IMR-90 (cell line): ENCODE data around the gene CACNA2D3. TPM values are rescaled to one million over a fixed set of nuclear protein-coding genes. Genes with fewer than 3 reads are reported as not detected.

Source experiments
- ATAC-seq: fragments of 200-7000 bp; cut with Tn5 transposase; 2 replicates; pipeline ENCODE4 v1.9.1; 2020; ENCODE audit warnings: low read depth, mild to moderate bottlenecking, moderate library complexity
- BruUV-seq: library from RNA; stranded (reverse); fragments of 400-500 nt; replicated peaks from 2 replicates; lab custom pipeline; 2021; lab: Mats Ljungman, UMichigan
- CTCF ChIA-PET: fragments of 300-600 bp; formaldehyde crosslinking; extraction: SDS; loops from one replicate; lab custom pipeline; 2021; ENCODE audit warnings: antibody characterized with exemption; lab: Yijun Ruan, JAX
- POLR2A ChIA-PET: fragments of 300-600 bp; sonication (Branson Sonifier 250); formaldehyde crosslinking; loops from one replicate; lab custom pipeline; 2022; ENCODE audit warnings: antibody characterized with exemption; ENCODE audit not compliant: unreplicated experiment; lab: Charles Lee
- DNase-seq: peaks from one replicate; pipeline ENCODE4 v3.0.0; 2013
- H2AFZ ChIP-seq: replicated peaks from 2 replicates; pipeline ENCODE3; 2013; ENCODE audit warnings: low read length, mild to moderate bottlenecking; ENCODE audit not compliant: poor library complexity
- H2AK5ac ChIP-seq: 2 replicates; pipeline ENCODE4 v1.6.1; 2013; ENCODE audit warnings: low read depth, low read length, inconsistent platforms
- H2AK9ac ChIP-seq: replicated peaks from 2 replicates; pipeline ENCODE3; 2013; ENCODE audit warnings: mild to moderate bottlenecking, low read depth, low read length, moderate library complexity; ENCODE audit not compliant: poor library complexity
- H2BK120ac ChIP-seq: 2 replicates; pipeline ENCODE4 v1.6.1; 2013; ENCODE audit warnings: low read depth, low read length, inconsistent platforms
- H2BK15ac ChIP-seq: 3 replicates; pipeline ENCODE4 v1.6.1; 2013; ENCODE audit warnings: low read depth, low read length, inconsistent platforms
- H2BK20ac ChIP-seq: 2 replicates; pipeline ENCODE4 v1.6.1; 2013; ENCODE audit warnings: low read depth, mild to moderate bottlenecking, inconsistent platforms, low read length, moderate library complexity
- H2BK5ac ChIP-seq: 2 replicates; pipeline ENCODE4 v1.6.1; 2013; ENCODE audit warnings: mild to moderate bottlenecking, low read depth, low read length, inconsistent platforms; ENCODE audit not compliant: poor library complexity, severe bottlenecking
- H3K14ac ChIP-seq: replicated peaks from 2 replicates; pipeline ENCODE4 v1.6.1; 2013; ENCODE audit warnings: low read depth, low read length, inconsistent platforms
- H3K18ac ChIP-seq: 2 replicates; pipeline ENCODE4 v1.6.1; 2013; ENCODE audit warnings: low read depth, low read length, control low read depth
- H3K23ac ChIP-seq: 2 replicates; pipeline ENCODE4 v1.6.1; 2013; ENCODE audit warnings: low read depth, low read length, inconsistent platforms
- H3K27ac ChIP-seq: 2 replicates; pipeline ENCODE4 v1.5.1; 2013; ENCODE audit warnings: mild to moderate bottlenecking, control low read depth, low read length; ENCODE audit not compliant: insufficient read depth
- H3K27me3 ChIP-seq: 2 replicates; pipeline ENCODE4 v1.6.1; 2013; ENCODE audit warnings: low read length; ENCODE audit not compliant: control insufficient read depth, insufficient read depth
- H3K36me3 ChIP-seq: 2 replicates; pipeline ENCODE4 v1.6.1; 2013; ENCODE audit warnings: low read length, mixed read lengths; ENCODE audit not compliant: control insufficient read depth, insufficient read depth
- H3K4ac ChIP-seq: 2 replicates; pipeline ENCODE4 v1.6.1; 2013; ENCODE audit warnings: low read depth, low read length, inconsistent platforms
- H3K4me1 ChIP-seq: 2 replicates; pipeline ENCODE4 v1.6.1; 2013; ENCODE audit warnings: low read length, mixed read lengths; ENCODE audit not compliant: control insufficient read depth, insufficient read depth
- H3K4me2 ChIP-seq: 2 replicates; pipeline ENCODE4 v1.6.1; 2013; ENCODE audit warnings: low read depth, mild to moderate bottlenecking, control low read depth, low read length, moderate library complexity
- H3K4me3 ChIP-seq: 2 replicates; pipeline ENCODE4 v1.5.1; 2013; ENCODE audit warnings: low read depth, mild to moderate bottlenecking, control low read depth, low read length, moderate library complexity; ENCODE audit not compliant: insufficient read depth
- H3K56ac ChIP-seq: 2 replicates; pipeline ENCODE4 v1.6.1; 2013; ENCODE audit warnings: low read length, inconsistent platforms; ENCODE audit not compliant: insufficient read depth; ENCODE audit errors: extremely low read depth
- H3K79me1 ChIP-seq, 2 experiments: 2 replicates each; pipeline ENCODE4 v1.6.1; 2013; ENCODE audit warnings: low read length in 2 of 2, inconsistent platforms in 1 of 2, low read depth in 1 of 2
- H3K9ac ChIP-seq: 2 replicates; pipeline ENCODE4 v1.6.1; 2013; ENCODE audit warnings: low read depth, low read length, control low read depth
- H3K9me1 ChIP-seq: 2 replicates; pipeline ENCODE4 v1.6.1; 2013; ENCODE audit warnings: low read length, inconsistent platforms; ENCODE audit not compliant: insufficient read depth
- H3K9me3 ChIP-seq: 2 replicates; pipeline ENCODE4 v1.6.1; 2013; ENCODE audit warnings: low read length; ENCODE audit not compliant: control insufficient read depth, insufficient read depth
- H4K20me1 ChIP-seq: 2 replicates; pipeline ENCODE4 v1.6.1; 2013; ENCODE audit warnings: low read length, inconsistent platforms; ENCODE audit not compliant: insufficient read depth
- H4K5ac ChIP-seq: 2 replicates; pipeline ENCODE4 v1.6.1; 2013; ENCODE audit warnings: mild to moderate bottlenecking, low read depth, low read length, control low read depth
- H4K8ac ChIP-seq, 2 experiments: 2 replicates each; pipeline ENCODE4 v1.6.1; 2013; ENCODE audit warnings: low read depth in 2 of 2, low read length in 2 of 2, control low read depth in 1 of 2, inconsistent platforms in 1 of 2
- H4K91ac ChIP-seq: 2 replicates; pipeline ENCODE4 v1.6.1; 2013; ENCODE audit warnings: low read depth, low read length, inconsistent platforms; ENCODE audit not compliant: insufficient read depth
- BHLHE40 ChIP-seq: fragments of 150-350 bp; IDR thresholded peaks from 2 replicates; pipeline ENCODE4 v1.6.1; 2016; ENCODE audit warnings: mild to moderate bottlenecking, low read depth, low read length
- CEBPB ChIP-seq: IDR thresholded peaks from 2 replicates; pipeline ENCODE4 v1.6.1; 2012; ENCODE audit warnings: low read depth, low read length, improper control_type of control experiment
- CHD1 ChIP-seq: IDR thresholded peaks from 2 replicates; pipeline ENCODE4 v1.6.1; 2012; ENCODE audit warnings: low read depth, low read length, improper control_type of control experiment
- FOS ChIP-seq: fragments of 150-350 bp; IDR thresholded peaks from 2 replicates; pipeline ENCODE4 v1.6.1; 2016; ENCODE audit warnings: low read depth, low read length
- MAFK ChIP-seq: IDR thresholded peaks from 2 replicates; pipeline ENCODE4 v1.6.1; 2012; ENCODE audit warnings: low read depth, low read length, improper control_type of control experiment
- MAZ ChIP-seq: IDR thresholded peaks from 2 replicates; pipeline ENCODE4 v1.6.1; 2012; ENCODE audit warnings: low read depth, mild to moderate bottlenecking, low read length, improper control_type of control experiment, moderate library complexity, borderline replicate concordance
- MXI1 ChIP-seq: IDR thresholded peaks from 2 replicates; pipeline ENCODE4 v1.6.1; 2012; ENCODE audit warnings: low read depth, mild to moderate bottlenecking, low read length, moderate library complexity, borderline replicate concordance
- NFE2L2 ChIP-seq: fragments of 150-350 bp; IDR thresholded peaks from 2 replicates; pipeline ENCODE4 v1.6.1; 2016; ENCODE audit warnings: low read depth, mild to moderate bottlenecking, low read length
- POLR2A ChIP-seq: IDR thresholded peaks from 2 replicates; pipeline ENCODE4 v1.6.1; 2012; ENCODE audit warnings: mild to moderate bottlenecking, low read depth, low read length
- RAD21 ChIP-seq: IDR thresholded peaks from 2 replicates; pipeline ENCODE4 v1.6.1; 2012; ENCODE audit warnings: low read length, improper control_type of control experiment
- RCOR1 ChIP-seq: IDR thresholded peaks from 2 replicates; pipeline ENCODE4 v1.6.1; 2012; ENCODE audit warnings: mild to moderate bottlenecking, low read length, improper control_type of control experiment; ENCODE audit not compliant: insufficient replicate concordance
- RFX5 ChIP-seq: IDR thresholded peaks from 2 replicates; pipeline ENCODE4 v1.8.0; 2012; ENCODE audit warnings: low read depth, mild to moderate bottlenecking, low read length, moderate library complexity
- SMC3 ChIP-seq: fragments of 150-350 bp; IDR thresholded peaks from 2 replicates; pipeline ENCODE4 v1.6.1; 2016; ENCODE audit warnings: low read depth, mild to moderate bottlenecking, antibody characterized with exemption, low read length, moderate library complexity
- WGBS, 2 experiments: methylation state at CpG; one replicate each; pipeline versions ENCODE4 v1.1.5 to v1.1.7; 2013; ENCODE audit warnings: missing lambda C conversion rate in 2 of 2; ENCODE audit not compliant: insufficient read length in 1 of 2; ENCODE audit errors: extremely low coverage in 2 of 2; 5-methylcytosine and 5-hydroxymethylcytosine counted together
- dilution Hi-C: fragments of 300-500 bp; cut with HindIII; formaldehyde crosslinking; loops from one replicate; pipeline ENCODE4 v1.14.3; 2018; ENCODE audit warnings: low sequenced_read_pairs; ENCODE audit not compliant: unreplicated experiment
- in situ Hi-C: fragments of 300-500 bp; cut with MboI; formaldehyde crosslinking; loops from 3 replicates; pipeline ENCODE4 v1.14.3; 2019; ENCODE audit warnings: low sequenced_read_pairs, inconsistent platforms, mixed read lengths
- intact Hi-C: fragments of 100-400 bp; cut with micrococcal nuclease; formaldehyde crosslinking; loops from 2 replicates; pipeline ENCODE4 v1.10.0; 2022
- polyA plus RNA-seq, 3 experiments: library from polyadenylated mRNA; depleted of rRNA; stranded (reverse); fragments of >200 nt; gene quantifications; 2 replicates each; pipeline ENCODE4 v1.2.3, GENCODE V29; 2012; ENCODE audit warnings: low replicate concordance in 1 of 3
- total RNA-seq: library from RNA; depleted of rRNA; stranded (reverse); fragments of >200 nt; gene quantifications from 2 replicates; pipeline ENCODE4 v1.2.3, GENCODE V29; 2012
- TF ChIP-seq, protein P1 (sequence below): conservative IDR thresholded peaks from 2 replicates; pipeline ENCODE4 v1.5.1; 2012; ENCODE audit warnings: mild to moderate bottlenecking, low read depth, low read length, improper control_type of control experiment
- TF ChIP-seq, protein P2 (sequence below): fragments of 150-350 bp; IDR thresholded peaks from 2 replicates; pipeline ENCODE4 v1.6.1; 2017; ENCODE audit warnings: mild to moderate bottlenecking, antibody characterized with exemption, low read length, low read depth
- TF ChIP-seq, protein P3 (sequence below): fragments of 150-350 bp; IDR thresholded peaks from 2 replicates; pipeline ENCODE4 v1.6.1; 2016; ENCODE audit warnings: low read depth, mild to moderate bottlenecking, low read length, moderate library complexity, borderline replicate concordance

Gene CACNA2D3
- total and polyA plus RNA-seq, 2 of the 4 experiments (the other 2 are of a cell fraction), result 0.36 to 0.41 TPM

DNA sequence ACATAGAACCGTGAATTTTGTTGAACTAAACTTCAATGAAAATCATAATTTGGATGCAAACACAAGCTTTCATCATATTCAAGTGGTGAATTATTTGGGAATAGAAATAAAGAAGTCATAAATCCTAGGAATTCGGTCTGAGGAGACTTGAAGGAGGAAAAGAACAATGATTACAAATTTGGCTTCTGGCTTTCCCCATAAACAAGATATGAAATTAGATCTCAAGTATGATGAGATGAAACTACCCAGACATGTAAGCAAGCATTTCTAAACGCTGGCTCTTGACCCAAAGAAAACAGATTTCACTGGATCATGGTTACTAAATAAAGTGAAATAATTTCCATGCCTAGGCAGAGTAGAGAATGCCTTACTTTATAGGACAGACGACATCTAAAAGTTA lies 952.4 kb downstream of the CACNA2D3 start:
- intact Hi-C loops (no loop called here), in situ Hi-C loops (no loop called here), dilution Hi-C loops (no loop called here)
- Histone ChIP-seq H2AFZ (no peak overlapping the region), H3K14ac (no peak overlapping the region), H3K4ac (no peak overlapping the region), H4K91ac (no peak overlapping the region), H3K4me2 (no peak overlapping the region), H3K4me1 (peaks cover 2% of the 10 kb centered on the region; the same call in 1 of the 2 replicates), H3K18ac (no peak overlapping the region), H3K27ac (no peak overlapping the region), H2BK5ac (no peak overlapping the region), H4K8ac (no peak overlapping the region), H3K79me1 (no peaks in the 10 kb centered on the region), H3K9ac (no peak overlapping the region), H3K27me3 (no peaks in the 10 kb centered on the region), H2AK5ac (no peak overlapping the region), H3K9me3 (no peaks in the 10 kb centered on the region), H3K23ac (no peak overlapping the region), H2BK120ac (no peak overlapping the region), H2BK15ac (no peak overlapping the region), H2AK9ac (no peak overlapping the region), H3K9me1 (no peaks in the 10 kb centered on the region), H4K5ac (no peak overlapping the region), H3K36me3 (no peaks in the 10 kb centered on the region), H4K20me1 (no peaks in the 10 kb centered on the region), H3K4me3 (no peak overlapping the region), H3K56ac (no peak overlapping the region), H2BK20ac (no peak overlapping the region)
- TF ChIP-seq, protein P1, sequence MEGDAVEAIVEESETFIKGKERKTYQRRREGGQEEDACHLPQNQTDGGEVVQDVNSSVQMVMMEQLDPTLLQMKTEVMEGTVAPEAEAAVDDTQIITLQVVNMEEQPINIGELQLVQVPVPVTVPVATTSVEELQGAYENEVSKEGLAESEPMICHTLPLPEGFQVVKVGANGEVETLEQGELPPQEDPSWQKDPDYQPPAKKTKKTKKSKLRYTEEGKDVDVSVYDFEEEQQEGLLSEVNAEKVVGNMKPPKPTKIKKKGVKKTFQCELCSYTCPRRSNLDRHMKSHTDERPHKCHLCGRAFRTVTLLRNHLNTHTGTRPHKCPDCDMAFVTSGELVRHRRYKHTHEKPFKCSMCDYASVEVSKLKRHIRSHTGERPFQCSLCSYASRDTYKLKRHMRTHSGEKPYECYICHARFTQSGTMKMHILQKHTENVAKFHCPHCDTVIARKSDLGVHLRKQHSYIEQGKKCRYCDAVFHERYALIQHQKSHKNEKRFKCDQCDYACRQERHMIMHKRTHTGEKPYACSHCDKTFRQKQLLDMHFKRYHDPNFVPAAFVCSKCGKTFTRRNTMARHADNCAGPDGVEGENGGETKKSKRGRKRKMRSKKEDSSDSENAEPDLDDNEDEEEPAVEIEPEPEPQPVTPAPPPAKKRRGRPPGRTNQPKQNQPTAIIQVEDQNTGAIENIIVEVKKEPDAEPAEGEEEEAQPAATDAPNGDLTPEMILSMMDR, result no peak
- TF ChIP-seq CHD1, result no peak
- TF ChIP-seq MXI1, result no peak
- no peak for TF ChIP-seq CEBPB
- TF ChIP-seq POLR2A, result no peak
- TF ChIP-seq, protein P2, sequence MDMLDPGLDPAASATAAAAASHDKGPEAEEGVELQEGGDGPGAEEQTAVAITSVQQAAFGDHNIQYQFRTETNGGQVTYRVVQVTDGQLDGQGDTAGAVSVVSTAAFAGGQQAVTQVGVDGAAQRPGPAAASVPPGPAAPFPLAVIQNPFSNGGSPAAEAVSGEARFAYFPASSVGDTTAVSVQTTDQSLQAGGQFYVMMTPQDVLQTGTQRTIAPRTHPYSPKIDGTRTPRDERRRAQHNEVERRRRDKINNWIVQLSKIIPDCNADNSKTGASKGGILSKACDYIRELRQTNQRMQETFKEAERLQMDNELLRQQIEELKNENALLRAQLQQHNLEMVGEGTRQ, result no peak
- TF ChIP-seq SMC3, result no peak
- TF ChIP-seq, protein P3, sequence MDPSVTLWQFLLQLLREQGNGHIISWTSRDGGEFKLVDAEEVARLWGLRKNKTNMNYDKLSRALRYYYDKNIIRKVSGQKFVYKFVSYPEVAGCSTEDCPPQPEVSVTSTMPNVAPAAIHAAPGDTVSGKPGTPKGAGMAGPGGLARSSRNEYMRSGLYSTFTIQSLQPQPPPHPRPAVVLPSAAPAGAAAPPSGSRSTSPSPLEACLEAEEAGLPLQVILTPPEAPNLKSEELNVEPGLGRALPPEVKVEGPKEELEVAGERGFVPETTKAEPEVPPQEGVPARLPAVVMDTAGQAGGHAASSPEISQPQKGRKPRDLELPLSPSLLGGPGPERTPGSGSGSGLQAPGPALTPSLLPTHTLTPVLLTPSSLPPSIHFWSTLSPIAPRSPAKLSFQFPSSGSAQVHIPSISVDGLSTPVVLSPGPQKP, result no peak
- TF ChIP-seq BHLHE40, result no peak
- no peak for TF ChIP-seq RFX5
- no peak for TF ChIP-seq NFE2L2
- TF ChIP-seq RCOR1, result no peak
- no peak for TF ChIP-seq FOS
- no peak for TF ChIP-seq MAFK
- no peak for TF ChIP-seq RAD21
- TF ChIP-seq MAZ, result no peak
- ChIA-PET CTCF (no interaction called here), POLR2A (no interaction called here)
- no CpG with 5 or more reads among the region's 4 CpGs for WGBS, 2 experiments
- ATAC-seq, result peak; percentile 49
- DNase-seq, result peak; percentile 41
- no TSS peak for BruUV-seq
